ENCODE measurements around the gene ABCB1. TPM values are rescaled to one million over a fixed set of nuclear protein-coding genes. Genes with fewer than 3 reads are reported as not detected.

The ABCB1 gene
- total RNA-seq, 2 donors from 2014 or later = 1.5 to 3.0 TPM

DNA sequence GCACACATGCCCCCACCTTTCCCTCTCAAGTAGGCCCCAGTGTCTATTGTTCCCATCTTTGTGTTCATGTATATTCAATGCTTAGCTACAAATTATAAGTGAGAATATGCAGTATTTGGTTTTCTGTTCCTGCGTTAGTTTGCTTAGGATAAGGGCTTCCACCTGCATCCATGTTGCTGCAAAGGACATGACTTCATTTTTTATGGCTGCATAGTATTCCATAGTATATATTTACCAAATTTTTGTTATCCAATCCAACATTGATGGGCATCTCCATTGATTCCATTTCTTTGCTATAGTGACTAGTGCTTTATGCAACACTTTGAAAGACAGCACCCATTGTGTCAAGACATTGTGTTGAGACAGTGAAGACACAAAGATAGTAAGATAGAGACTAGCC is 106.2 kb downstream of the ABCB1 start:
- TF ChIP-seq, protein P1, sequence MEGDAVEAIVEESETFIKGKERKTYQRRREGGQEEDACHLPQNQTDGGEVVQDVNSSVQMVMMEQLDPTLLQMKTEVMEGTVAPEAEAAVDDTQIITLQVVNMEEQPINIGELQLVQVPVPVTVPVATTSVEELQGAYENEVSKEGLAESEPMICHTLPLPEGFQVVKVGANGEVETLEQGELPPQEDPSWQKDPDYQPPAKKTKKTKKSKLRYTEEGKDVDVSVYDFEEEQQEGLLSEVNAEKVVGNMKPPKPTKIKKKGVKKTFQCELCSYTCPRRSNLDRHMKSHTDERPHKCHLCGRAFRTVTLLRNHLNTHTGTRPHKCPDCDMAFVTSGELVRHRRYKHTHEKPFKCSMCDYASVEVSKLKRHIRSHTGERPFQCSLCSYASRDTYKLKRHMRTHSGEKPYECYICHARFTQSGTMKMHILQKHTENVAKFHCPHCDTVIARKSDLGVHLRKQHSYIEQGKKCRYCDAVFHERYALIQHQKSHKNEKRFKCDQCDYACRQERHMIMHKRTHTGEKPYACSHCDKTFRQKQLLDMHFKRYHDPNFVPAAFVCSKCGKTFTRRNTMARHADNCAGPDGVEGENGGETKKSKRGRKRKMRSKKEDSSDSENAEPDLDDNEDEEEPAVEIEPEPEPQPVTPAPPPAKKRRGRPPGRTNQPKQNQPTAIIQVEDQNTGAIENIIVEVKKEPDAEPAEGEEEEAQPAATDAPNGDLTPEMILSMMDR (IDR thresholded peaks at IDR 0.05) = no peak
- Histone ChIP-seq H3K36me3 (no peaks in the 10 kb centered on the region), H3K27me3 (no peaks in the 10 kb centered on the region), H3K4me1 (no peaks in the 10 kb centered on the region), H3K9me3 (no peaks in the 10 kb centered on the region), H3K27ac (no peak overlapping the region), H3K4me3 (no peak overlapping the region)
- no peak for DNase-seq (ENCODE audit: low spot score)

DNA sequence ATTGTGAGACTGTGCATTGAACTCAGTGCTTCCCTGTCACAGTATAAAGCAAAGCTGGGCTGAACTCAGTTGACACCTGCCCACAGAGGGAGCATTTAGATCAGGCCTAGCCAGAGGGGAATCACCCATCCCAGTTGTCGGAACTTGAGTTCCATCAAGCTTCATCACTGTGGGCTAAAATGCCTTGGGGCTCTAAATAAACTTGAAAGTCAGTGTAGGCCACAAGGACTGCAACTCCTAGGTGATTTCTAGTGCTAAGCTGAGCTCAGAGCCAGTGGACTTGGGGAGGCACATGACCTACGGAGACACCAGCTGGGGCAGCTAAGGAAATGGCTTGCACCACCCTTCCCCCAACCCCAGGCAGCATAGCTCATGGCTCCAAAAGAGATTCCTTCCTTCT is 117.6 kb downstream of the ABCB1 start:
- H3K9me3 ChIP-seq = no peaks in the 10 kb centered on the region
- H3K36me3 ChIP-seq = no peaks in the 10 kb centered on the region
- no peaks in the 10 kb centered on the region for H3K27me3 ChIP-seq
- H3K4me1 ChIP-seq = no peaks in the 10 kb centered on the region
- H3K27ac ChIP-seq = no peak overlapping the region
- TF ChIP-seq, protein P1 (IDR thresholded peaks at IDR 0.05) = no peak
- H3K4me3 ChIP-seq = no peak overlapping the region
- DNase-seq (ENCODE audit: low spot score) = no peak

DNA sequence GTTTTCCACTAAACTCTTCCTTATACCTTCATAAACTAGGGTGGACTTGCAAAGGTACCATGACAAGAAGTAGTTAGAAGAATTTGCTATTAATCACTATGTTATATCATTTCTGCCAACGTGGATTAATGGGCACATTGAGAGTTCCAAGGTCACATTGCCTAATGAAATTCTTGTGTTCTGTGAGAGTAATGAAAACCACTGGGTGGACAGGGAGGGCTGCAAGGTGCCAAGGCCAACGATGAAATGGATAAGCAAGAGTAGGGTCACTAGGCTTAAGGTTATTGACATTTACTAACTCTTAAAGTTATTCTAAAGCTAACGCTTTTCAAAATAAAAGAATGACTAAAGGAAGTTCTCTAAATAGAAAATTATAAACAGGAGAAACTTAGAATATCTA is 118.6 kb downstream of the ABCB1 start:
- no peak overlapping the region for H3K4me3 ChIP-seq
- no peaks in the 10 kb centered on the region for H3K9me3 ChIP-seq
- no peak for DNase-seq (ENCODE audit: low spot score)
- TF ChIP-seq, protein P1 (IDR thresholded peaks at IDR 0.05) = no peak
- no peaks in the 10 kb centered on the region for H3K27me3 ChIP-seq
- no peaks in the 10 kb centered on the region for H3K36me3 ChIP-seq
- no peaks in the 10 kb centered on the region for H3K4me1 ChIP-seq
- no peak overlapping the region for H3K27ac ChIP-seq

DNA sequence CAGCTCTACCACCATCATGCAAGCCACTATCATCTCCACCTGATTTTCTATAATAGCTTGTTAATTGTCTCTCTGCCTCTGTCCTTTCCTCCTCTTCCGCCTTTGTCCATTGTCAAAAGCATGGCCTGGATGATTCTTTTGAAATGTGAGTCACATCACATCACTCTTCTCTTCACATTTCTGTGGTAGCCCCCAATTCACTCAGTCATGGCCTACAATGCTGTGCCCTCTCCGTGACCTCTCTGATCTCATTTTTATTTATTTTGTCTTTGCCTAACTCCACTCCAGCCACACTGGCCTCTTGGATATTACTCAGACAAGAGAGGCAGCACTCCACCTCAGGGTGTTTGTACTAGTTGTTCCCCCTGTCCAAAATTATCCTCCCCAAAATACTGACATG is 120.3 kb downstream of the ABCB1 start:
- H3K4me3 ChIP-seq = no peak overlapping the region
- H3K36me3 ChIP-seq = no peaks in the 10 kb centered on the region
- H3K27me3 ChIP-seq = no peaks in the 10 kb centered on the region
- no peak overlapping the region for H3K27ac ChIP-seq
- no peaks in the 10 kb centered on the region for H3K9me3 ChIP-seq
- peaks cover 0 to 7% of the 10 kb centered on the region in 2 donors for H3K4me1 ChIP-seq
- TF ChIP-seq, protein P1 (IDR thresholded peaks at IDR 0.05) = no peak
- DNase-seq (ENCODE audit: low spot score) = no peak

DNA sequence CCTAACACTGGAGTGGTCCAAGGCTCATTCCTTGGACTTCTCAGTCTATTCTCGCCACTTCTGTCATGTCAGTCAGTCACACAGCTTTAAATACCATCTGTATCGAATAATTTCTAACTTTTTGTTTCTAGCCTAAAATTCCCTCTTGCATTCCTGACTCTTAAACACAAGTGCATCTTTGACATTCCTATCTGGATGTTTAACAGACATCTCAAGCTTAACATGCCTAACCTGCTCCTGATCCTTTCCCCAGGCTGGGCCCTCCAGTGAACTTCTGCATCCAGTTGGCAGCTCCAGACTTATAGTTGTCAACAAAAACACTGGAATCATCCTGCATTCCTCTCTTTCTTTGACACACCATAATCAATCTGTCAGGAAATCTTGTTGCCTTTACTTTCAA is 120.7 kb downstream of the ABCB1 start:
- TF ChIP-seq, protein P1 (IDR thresholded peaks at IDR 0.05) = no peak
- Histone ChIP-seq H3K27me3 (no peaks in the 10 kb centered on the region), H3K4me3 (no peak overlapping the region), H3K9me3 (no peaks in the 10 kb centered on the region), H3K4me1 (peaks cover 0 to 11% of the 10 kb centered on the region in 2 donors), H3K36me3 (no peaks in the 10 kb centered on the region), H3K27ac (no peak overlapping the region)
- no peak for DNase-seq (ENCODE audit: low spot score)

DNA sequence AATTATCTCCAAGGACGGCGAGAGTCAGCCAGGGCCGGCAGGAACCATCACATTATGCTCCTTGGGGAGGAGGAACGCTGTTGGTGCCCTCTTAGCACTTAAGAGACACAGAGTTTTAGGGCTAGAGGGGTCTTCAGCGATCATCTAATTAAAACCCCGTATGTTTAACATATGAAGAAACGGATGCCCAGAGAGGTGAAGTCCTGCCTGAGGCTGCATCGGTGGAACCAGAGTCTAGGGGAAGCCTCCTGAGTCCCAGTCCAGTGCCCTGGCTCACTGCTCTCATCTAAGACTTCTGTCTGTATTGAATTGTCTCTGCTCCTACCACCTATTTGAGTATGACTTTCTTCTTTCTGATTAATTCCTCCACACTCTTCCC is 124.5 kb downstream of the ABCB1 start:
- Histone ChIP-seq H3K27me3 (no peaks in the 10 kb centered on the region), H3K36me3 (no peaks in the 10 kb centered on the region), H3K9me3 (no peaks in the 10 kb centered on the region), H3K4me1 (peaks cover 0 to 18% of the 10 kb centered on the region in 2 donors), H3K4me3 (peak overlapping the region; percentile 53 to 60), H3K27ac (peak overlapping the region in 1 of 2 donors; percentile 89)
- no peak for DNase-seq (ENCODE audit: low spot score)
- TF ChIP-seq, protein P1 (IDR thresholded peaks at IDR 0.05) = no peak

Measured in right atrium auricular region (tissue), 2 donors.